T-helper 2 cell treated with Interferon-gamma antibody and Interleukin-4, amounts not matched to agents 100 ng/mL and 5 ng/mL, for 36 hours (primary cell): Measurements from ENCODE around the gene TUBB2B. TPM values are rescaled to one million over a fixed set of nuclear protein-coding genes. Genes with fewer than 3 reads are reported as not detected.
"Not testable (repeated sequence)": the region's sequence is repeated elsewhere in the genome, so short reads cannot be mapped to it uniquely, and the experiment has no call there.

Source experiments
- intact Hi-C: fragments of 100-400 bp; cut with micrococcal nuclease; formaldehyde crosslinking; loops from one replicate; pipeline ENCODE4 v1.15.1; 2023
- total RNA-seq: library from RNA; stranded (reverse); gene quantifications from 2 replicates; pipeline ENCODE4 v1.2.3, GENCODE V29; 2022

Gene TUBB2B
- total RNA-seq, 1 donor from 2014 or later = 0.30 TPM

DNA sequence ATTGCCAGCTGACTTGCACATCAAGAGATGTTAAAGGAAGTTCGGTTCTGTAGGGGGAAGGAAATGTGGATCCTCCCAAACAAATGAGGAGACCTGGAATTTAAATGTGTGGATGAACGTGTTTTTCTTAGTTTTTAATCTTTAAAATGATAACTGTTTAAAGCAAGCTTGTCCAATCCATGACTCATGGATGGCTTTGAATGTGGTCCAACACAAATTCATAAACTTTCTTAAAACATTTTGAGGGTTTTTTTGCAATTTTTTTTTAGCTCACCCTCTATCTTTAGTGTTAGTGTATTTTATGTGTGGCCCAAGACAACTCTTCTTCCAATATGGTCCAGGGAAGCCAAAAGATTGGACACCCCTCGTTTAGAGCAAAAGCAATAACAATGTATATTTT, 12.6 kb downstream of the TUBB2B start:
- intact Hi-C loops = no loop called here

DNA sequence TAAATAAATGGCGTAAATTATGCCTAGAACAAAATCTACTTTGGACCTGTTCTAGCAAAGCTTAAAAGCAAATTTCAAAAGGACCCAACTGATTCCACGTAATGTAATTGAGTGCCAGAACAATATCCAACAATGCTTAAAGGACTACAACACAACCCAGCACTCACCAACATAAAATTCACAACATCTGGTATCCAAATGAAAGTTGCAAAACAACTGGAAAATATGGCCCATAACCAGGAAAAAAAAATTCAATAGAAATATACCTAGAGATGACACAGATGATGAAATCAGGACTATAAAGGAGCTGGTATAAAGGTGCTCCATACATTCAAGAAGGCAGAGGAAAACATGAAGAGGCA, 14.1 kb downstream of the TUBB2B start:
- intact Hi-C loops = no loop called here

DNA sequence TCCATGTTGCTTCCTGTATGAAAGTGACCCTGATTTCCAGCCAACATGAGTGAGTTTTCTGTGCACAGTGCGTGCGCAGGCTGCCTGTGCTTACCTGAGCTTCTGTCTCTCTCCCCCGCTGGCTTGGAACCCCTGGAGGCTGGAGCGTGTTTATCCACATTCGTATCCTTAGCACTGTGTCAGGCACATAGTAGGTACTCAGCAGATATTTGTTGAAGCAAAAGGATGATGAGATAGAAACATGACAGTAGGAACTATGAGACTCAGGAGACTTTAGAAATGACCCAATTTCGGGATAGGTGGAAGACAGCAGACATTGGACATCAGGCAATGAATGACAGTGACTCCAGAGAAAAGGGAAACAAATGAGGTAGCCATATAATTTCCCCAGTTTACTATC, 15.2 kb downstream of the TUBB2B start:
- intact Hi-C loops = no loop called here

DNA sequence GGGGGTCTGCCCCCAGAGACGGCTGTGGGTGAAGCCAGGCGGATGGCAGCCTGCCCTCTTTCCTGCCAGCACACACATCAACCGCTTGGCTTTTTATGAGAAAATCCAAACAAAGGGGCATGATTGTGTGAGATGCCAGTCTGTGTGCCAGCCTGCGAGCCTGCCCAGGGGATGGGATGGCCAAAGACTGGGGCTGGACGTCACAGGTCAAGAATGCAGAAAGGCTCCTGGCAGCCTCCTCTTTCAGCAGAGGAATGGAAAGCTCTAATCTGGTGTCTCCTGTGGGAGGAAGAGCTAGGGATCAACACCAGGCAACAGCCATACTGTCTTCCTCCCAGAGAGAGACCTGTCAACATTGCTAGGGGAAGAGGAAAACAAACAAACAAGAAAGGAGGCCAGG, 15.8 kb downstream of the TUBB2B start:
- intact Hi-C loops = no loop called here

DNA sequence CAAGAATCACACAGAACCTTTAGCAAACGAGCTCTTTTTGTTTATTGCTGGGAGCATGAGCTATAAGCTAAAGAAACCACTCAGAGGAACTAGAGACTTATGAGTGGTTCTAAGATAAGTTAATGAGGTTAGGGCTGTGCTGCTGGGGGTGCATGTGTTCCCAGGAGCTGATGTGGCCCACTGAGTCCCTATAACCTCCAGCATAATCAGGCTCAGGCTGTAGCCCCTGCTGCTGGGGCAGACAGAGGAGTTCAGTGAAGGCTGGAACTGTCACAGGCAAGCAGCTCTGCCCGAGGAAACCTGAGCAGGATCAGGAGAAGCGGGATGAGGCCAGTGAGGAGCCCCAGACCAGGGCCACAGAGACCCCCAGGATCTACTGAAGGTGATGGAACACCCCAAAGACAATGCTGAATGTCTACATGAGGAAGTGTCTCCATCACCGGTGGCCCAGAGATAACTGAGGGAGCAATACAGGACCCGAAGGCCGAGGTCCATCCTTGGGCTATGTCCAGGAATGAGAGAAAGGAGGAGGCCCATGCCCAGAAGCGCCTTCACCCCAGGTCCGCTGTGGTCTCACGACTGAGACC, 17.3 kb downstream of the TUBB2B start:
- intact Hi-C loops = no loop called here

DNA sequence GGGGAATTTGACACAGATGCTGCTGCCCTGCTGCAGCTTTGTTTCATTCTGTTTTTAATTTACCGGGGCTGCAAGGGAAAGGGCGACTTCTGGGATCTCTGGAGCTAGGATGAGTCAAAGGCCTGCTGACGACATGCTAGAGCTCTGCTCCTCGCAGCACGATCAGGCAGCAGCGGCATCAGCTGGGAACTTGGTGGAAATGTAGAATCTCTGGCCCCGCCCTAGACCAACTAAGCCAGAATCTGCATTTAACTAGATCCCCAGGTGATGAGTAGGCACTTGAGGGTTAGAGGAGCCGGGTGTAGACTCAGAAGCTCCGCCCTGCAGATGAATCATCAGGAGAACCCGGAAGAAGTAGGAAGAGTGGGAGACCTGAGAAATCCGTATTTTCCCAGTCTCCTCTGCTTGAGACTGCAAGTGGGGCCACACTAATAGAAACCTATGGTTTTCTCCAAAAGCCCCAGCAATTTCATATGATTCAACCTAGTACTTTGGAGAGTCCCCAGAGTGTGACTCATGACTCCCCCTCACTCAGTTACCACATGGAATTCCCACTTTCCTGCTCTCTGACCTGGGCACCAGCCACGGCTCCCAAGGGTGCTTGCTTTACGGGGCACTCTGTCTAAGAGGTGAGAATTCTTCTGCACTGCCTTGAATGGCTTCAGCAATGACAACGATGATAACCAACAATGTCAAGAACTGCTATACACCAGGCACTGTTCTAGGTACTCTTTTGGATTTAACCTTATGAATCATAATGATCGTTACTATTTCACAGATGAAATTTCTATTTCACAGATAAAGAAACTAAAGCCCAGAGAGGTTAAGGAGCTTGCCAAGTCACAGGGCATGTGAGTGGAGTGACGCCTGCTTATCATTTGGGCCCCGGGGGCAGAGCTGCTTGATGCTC, 18.1 kb downstream of the TUBB2B start:
- intact Hi-C loops = no loop called here

DNA sequence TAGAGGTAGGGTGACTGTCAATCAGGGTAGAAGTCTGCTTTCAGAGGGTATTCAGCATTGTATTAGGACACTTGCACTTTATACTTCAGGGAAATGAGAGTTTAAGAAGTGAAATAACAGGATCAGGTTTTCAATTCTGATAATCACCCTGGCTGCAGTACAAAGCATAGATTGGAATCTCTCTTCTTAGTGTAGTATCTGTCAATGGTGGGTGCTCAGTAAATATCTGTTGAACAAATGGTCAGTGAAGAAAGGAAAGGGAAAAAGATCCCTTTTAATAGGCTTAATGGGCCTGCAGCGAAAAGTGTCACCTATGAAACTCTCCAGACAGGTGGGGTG, 18.7 kb downstream of the TUBB2B start:
- intact Hi-C loops = no loop called here

DNA sequence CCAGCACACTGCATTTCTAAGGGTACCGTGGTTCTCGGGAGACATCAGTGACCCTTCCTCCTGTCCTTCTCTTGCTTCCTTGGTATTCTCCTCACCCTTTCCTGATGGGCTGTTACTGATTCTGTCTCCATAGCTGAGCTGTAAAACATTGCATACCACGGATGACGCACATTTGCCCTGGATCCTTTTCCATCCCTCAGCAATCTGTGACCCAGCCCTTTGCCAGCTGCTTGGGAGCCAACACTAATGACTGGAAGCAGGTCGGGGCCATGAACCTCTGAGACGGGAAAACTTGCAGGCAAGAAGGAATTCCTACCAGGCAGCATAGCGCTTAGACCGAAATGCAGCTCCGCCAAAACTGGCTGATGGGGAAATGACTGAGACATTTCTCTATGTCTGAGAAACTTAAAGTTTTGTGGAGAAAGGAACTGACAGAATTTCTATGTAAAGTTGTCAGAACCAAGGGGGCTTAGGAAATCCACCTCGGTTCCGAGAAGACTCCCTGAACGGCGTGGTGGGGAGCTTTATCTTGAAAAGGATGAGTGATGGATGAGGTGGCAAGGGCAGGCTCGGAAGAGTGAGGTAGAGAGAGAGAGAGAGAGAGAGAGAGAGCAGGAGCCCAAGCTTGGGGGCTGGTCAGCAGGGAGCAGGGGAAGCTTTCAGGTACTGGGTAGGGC, 19.2 kb downstream of the TUBB2B start:
- intact Hi-C loops = no loop called here

DNA sequence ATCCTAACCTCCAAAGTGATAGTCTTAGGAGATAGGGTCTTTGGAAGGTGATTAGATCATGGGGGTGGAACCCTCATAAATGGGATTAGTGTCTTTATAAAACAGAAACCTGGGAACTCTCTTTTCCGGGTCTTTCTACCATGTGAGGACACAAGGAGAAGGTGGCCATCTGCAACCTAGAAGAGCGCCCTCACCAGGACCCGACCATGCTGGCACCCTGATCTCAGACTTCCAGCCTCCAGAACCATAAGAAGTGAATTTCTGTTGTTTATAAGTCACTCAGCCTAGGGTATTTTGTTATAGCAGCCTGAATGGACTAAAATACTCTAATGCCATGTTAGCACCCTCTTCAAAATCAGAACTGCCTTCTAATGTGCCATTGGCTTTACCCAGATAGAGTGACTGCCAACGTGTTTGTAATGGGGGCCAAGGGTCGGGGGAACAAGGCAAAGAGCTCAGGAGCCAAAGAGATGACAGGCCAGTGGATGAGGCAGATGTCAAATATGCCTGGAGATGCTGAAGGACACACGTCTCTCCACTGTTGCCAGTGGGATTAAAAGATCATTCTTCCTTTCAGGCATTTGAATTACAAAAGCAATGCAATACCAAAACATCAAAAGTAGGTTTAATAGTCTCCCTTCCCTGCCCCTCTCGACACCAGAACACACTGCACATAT, 21.0 kb downstream of the TUBB2B start:
- intact Hi-C loops = no loop called here

DNA sequence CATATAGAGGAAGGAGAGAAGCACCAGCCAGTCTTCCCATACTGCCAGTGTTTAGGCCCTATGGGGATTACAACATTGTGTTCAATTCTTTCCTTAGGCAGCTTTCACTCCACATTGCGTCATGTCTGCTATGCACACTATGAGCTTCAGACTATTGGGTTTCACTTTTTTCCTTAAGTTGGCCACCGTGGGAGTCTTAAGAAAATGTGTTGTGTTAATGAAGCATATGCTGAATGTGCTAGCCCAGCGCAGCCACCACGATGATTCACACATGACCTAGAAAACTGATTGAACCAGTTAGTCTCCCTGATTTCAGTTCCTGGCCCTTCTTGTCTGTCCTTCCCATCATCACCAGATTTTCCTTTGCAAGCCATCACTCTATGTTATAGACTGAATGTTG, 21.5 kb downstream of the TUBB2B start:
- intact Hi-C loops = no loop called here

DNA sequence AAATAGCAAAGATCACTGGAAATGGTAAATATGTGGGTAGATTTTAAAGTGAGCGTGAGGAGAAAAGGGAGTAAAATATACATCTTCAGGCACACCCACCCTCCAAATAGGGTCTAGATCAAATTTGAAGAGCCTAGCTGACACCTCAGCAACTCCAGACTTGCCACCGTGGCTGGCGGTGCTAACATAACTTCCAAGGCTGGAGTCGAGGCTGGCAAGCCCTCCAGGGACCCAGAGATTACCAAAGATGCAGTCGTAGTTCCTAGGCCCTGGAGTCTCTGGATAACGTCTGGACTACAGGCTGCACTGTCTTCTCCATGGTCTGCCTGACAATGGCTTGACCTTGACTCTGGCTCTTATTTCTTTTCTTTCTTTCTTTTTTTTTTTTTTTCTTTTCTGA, 22.5 kb downstream of the TUBB2B start:
- intact Hi-C loops = no loop called here

DNA sequence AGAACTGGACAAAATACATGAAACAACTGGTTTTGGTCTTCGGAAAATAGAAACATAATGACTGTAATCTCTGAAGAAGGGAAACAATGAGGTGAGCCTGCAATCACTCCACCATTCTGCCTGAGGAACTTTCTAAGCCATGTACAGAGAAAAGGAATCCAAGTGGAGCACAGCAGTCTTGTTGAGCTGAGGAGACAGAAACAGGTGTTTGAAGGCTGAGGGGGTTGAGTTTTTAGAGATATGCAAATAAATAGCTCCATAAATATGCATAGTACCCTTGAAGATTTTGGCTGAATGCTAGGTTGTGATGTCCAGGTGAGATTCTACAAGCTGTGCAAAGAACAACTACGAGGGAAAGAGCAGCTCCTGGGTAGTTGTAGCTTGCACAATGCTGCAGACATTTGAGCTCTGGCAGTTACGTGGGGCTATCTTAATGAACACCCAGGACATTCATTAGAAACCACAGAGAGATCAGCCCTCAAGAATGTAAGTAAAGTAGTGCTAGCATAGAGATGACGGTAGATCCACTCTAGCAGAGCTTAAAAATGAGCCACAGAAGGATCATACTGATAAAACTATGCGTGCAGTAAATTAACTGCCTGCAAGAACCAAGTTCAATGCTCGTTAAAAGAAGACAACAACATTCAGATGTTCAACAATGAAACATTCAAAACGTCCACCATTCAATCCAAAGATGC, 24.3 kb downstream of the TUBB2B start:
- intact Hi-C loops = no loop called here

DNA sequence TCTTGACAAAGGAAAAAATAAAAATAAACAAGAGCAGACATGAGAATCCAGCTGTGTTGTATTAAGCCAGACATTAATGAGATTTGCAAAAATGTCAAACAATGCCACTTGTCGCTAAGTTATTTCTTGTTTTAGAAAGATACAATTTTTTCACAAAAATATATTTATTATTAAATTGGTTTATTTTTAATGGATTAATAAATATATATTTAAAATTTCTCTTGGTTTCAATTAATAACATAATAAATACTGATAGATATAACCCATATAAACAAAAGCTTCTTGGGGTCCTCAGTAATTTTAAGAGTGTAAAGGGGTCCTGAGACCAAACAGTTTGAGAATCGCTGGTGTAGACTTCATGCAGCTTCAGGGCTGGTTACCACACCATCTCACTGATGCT, 26.1 kb downstream of the TUBB2B start:
- intact Hi-C loops = no loop called here

DNA sequence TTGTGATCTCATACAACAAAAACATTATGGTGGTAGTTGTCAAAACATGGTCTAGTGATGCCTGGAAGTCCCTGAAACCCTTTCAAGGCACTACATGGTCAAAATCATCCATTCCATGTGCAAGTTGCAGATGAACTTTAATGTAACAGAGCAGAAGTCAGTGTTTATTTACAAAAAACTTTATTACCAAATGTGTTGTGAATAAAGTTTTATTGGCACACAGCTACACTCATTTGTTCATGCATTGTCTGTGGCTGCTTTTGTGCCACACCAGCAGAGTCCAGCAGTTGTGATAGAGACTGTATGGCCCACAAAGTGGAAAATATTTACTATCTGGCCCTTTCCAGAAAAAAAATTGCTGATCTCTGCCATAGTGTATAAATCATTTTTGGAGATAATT, 26.8 kb downstream of the TUBB2B start:
- intact Hi-C loops = no loop called here

DNA sequence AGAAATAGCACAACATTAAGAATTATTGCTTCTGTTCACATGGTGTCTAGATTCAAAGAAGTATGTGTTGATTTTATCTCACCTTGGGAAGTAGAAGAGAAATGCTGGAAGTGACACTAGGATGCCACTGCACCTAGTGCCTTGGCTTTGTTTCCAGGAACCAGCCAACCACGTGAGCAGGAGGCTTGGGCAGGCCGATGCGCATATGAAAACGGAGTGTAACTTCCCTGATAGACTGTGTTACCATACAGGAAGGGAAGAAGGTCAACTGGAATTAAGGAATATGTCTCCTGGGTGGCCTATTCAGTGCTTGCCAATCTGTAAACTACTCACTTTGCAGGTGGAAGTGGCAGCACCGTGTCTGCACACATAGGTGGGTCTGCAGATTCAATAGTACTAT, 28.1 kb downstream of the TUBB2B start:
- intact Hi-C loops = no loop called here

DNA sequence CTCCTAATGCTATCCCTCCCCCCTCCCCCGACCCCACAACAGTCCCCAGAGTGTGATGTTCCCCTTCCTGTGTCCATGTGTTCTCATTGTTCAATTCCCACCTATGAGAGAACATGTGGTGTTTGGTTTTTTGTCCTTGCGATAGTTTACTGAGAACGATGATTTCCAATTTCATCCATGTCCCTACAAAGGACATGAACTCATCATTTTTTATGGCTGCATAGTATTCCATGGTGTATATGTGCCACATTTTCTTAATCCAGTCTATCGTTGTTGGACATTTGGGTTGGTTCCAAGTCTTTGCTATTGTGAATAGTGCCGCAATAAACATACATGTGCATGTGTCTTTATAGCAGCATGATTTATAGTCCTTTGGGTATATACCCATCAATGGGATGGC, 29.7 kb downstream of the TUBB2B start:
- intact Hi-C loops = not testable (repeated sequence)

DNA sequence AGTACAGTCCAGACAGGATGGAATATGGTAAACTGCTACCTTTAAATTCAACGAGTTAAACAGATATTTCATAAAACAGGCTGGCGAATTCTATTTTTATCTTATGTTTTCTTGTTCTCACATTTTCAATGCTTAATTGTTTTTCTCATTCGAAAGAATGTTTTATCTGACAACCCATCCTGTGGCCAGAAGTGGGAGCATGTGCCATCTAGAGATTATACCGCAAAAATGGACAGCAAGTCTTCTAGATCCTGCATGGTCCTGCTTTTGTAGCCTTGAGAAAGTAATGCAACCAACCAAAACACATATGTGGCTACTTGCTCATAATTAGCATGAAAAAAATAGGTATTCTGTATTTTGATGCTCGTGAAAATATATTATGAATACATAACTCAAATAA, 30.7 kb downstream of the TUBB2B start:
- intact Hi-C loops = no loop called here

DNA sequence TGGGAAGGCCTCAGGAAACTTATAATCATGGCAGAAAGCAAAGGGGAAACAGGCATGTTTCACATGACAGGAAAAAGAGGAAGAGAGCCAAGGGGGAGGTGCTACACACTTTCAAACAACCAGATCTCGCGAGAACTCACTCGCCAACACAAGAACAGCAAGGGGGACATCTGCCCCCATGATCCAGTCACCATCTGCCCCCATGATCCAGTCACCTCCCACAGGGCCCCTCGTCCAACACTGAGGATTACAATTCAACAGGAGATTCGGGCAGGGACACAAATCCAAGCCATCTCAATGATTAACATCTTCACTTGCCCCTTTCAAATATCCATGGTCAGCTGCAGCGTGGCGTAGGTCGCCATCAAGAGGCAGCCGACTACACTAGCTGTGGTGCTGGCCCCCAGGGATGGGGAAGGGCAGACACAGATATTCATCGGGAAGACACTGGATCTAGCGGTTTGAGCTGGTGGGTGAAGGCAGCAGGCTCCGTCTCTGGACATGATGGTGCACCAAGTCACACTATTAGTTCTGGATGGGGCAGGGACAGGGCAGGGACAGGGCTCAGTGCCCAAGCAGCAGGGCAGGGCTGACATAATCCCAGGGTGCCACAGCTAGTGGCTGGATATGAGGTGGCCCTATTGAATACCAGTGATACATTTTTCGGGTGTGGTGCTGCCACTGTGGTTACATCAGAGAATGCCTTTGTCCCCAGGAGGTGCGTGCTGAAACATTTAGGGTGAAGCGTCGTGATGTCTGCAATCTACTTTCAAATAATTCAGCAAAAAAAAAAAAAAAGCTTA, 31.6 kb downstream of the TUBB2B start:
- intact Hi-C loops = no loop called here

DNA sequence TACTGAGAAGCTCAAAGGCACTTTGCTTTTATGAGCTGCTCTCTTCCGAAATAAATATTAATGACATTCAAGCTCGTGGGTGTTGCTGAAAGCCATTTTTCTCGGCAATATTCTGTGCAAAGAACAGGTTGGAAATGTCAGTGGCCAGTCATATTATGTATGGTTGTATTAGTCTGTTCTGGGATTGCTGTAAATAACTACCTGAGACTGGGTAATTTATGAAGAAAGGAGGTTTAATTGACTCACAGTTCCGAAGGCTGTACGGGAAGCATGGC, 32.1 kb downstream of the TUBB2B start:
- intact Hi-C loops = no loop called here

DNA sequence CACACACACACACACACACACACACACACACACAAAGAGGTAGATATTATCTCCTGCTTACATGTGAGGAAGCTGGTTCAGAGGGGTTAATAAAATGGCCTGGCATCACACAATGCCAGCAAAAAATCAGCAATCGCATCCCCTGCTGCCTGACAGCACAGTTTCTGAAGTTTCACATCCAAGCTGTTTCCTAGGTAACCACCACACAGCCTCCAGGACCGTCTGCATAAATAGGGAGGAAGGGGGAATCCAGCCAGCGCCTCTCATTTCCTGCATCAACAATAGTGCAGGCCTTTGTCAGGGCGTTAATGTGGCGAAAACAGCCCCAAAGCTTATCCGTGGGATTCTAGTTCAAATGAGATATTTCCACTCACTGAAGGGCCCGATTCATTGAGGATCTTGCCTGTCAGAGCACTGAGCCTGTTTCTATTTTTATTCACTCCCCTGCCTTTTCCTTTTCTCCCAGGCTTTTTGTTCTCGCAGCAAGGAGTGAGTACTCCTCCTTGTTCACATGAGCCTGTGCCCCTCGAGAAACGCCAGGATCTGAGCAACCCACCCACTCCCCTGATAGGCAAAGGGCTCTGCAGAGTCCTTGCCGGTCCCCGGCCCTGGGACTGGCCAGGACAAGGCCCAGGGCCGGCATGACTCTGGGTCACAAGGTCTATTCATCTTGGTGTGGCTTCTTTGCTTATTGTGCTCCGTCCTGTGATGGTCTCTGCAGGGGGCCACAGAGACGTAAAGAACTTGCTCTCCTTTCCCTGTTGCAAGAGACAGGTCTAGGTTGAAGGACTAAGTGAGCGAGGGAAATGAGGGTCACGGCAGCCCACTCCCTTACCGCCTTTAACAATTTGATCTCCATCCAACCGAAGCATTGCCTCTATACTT, 32.7 kb downstream of the TUBB2B start:
- intact Hi-C loops = no loop called here
